Measurements from ENCODE around the gene CACNA2D1. TPM values are rescaled to one million over a fixed set of nuclear protein-coding genes. Genes with fewer than 3 reads are reported as not detected.

CACNA2D1 gene
- total and polyA plus RNA-seq, 4 donors, result 1.1 to 33.4 (median 6.5) TPM

DNA sequence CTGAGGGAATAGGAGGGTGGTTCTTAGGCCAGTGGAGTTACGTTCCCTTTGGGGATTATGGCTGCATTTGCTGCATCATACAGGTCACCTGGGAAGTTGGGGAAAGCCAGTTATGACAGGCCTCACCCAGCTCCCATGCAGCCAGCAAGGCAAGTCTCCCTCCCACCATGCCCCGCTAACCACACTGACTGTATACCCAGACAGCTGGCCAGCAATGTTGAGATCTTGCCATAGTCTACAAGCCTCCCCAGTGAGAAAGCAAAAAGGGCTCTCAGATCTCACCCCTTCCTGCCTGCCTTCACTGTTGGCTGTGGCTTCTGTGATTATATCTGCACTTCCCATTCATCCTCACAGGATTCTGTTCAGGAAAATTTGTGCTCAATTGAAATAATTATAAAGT lies 540.5 kb downstream of the CACNA2D1 start:
- TF ChIP-seq, protein P1, sequence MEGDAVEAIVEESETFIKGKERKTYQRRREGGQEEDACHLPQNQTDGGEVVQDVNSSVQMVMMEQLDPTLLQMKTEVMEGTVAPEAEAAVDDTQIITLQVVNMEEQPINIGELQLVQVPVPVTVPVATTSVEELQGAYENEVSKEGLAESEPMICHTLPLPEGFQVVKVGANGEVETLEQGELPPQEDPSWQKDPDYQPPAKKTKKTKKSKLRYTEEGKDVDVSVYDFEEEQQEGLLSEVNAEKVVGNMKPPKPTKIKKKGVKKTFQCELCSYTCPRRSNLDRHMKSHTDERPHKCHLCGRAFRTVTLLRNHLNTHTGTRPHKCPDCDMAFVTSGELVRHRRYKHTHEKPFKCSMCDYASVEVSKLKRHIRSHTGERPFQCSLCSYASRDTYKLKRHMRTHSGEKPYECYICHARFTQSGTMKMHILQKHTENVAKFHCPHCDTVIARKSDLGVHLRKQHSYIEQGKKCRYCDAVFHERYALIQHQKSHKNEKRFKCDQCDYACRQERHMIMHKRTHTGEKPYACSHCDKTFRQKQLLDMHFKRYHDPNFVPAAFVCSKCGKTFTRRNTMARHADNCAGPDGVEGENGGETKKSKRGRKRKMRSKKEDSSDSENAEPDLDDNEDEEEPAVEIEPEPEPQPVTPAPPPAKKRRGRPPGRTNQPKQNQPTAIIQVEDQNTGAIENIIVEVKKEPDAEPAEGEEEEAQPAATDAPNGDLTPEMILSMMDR (IDR thresholded peaks at IDR 0.05; ENCODE audit: control extremely low read depth, extremely low read depth), result no peak
- no peaks in the 10 kb centered on the region for H3K27me3 ChIP-seq (ENCODE audit: control insufficient read depth in 3 of 3, insufficient read depth in 3 of 3, low read length in 2 of 3)
- H3K36me3 ChIP-seq (ENCODE audit: control insufficient read depth in 4 of 4, insufficient read depth in 4 of 4, low read length in 4 of 4), result no peaks in the 10 kb centered on the region
- H3K9me3 ChIP-seq (ENCODE audit: control insufficient read depth in 4 of 4, insufficient read depth in 3 of 4, low read length in 3 of 4), result peaks cover 0 to 6% (median 4%) of the 10 kb centered on the region in 4 donors
- ATAC-seq (ENCODE audit: insufficient read depth, low FRiP score) (no peak), DNase-seq (no peak)
- H3K9ac ChIP-seq (ENCODE audit: insufficient read depth in 1 of 2, low read length in 2 of 2), result no peak overlapping the region
- H3K4me1 ChIP-seq (ENCODE audit: control insufficient read depth in 5 of 5, insufficient read depth in 5 of 5, low read length in 5 of 5), result no peaks in the 10 kb centered on the region
- no peak overlapping the region for H3K27ac ChIP-seq (ENCODE audit: low read depth in 1 of 2, low read length in 1 of 2)
- peak overlapping the region; percentile 16 for H3K4me3 ChIP-seq
- WGBS, 2 donors, result 93 to 100% methylated on average over 2 of the region's 2 CpGs

DNA sequence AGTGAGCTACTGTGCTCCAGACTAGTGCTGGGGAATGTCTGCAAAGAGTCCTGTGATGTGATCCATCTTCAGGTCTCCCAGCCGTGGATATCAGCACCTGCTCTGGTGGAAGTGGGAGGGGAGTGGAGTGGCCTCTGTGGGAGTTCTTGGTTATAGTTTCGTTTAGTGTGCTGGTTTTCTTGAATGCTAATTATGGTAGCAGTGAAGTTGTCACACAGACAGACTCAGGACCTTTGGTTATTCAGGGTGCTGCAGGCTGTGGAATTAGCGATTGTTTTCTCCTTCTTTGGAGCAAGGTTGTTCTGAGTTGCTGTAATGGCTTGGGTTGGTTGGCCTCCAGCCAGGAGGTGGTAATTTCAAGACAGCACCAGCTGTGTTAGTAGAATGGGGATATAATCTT lies 541.0 kb downstream of the CACNA2D1 start:
- H3K9ac ChIP-seq (ENCODE audit: insufficient read depth in 1 of 2, low read length in 2 of 2), result no peak overlapping the region
- DNase-seq, result no peak

More for the DNA sequence above, 541.0 kb downstream of the CACNA2D1 start:
- no peaks in the 10 kb centered on the region for H3K4me1 ChIP-seq (ENCODE audit: control insufficient read depth in 5 of 5, insufficient read depth in 5 of 5, low read length in 5 of 5)
- H3K36me3 ChIP-seq (ENCODE audit: control insufficient read depth in 4 of 4, insufficient read depth in 4 of 4, low read length in 4 of 4), result no peaks in the 10 kb centered on the region
- H3K9me3 ChIP-seq (ENCODE audit: control insufficient read depth in 4 of 4, insufficient read depth in 3 of 4, low read length in 3 of 4), result peaks cover 0 to 6% (median 4%) of the 10 kb centered on the region in 4 donors
- H3K27ac ChIP-seq (ENCODE audit: low read depth in 1 of 2, low read length in 1 of 2), result no peak overlapping the region
- H3K4me3 ChIP-seq, result no peak overlapping the region
- ATAC-seq (ENCODE audit: insufficient read depth, low FRiP score), result no peak
- WGBS, 2 donors, result 59 to 86% methylated on average over 3 of the region's 3 CpGs
- TF ChIP-seq, protein P1 (IDR thresholded peaks at IDR 0.05; ENCODE audit: control extremely low read depth, extremely low read depth), result no peak
- no peaks in the 10 kb centered on the region for H3K27me3 ChIP-seq (ENCODE audit: control insufficient read depth in 3 of 3, insufficient read depth in 3 of 3, low read length in 2 of 3)

Measured in lung (tissue), 12 donors.